T-helper 1 cell treated with Interleukin-12 subunit alpha and Interleukin-12 subunit beta and Interleukin-4 antibody, amounts not matched to agents 30 ng/mL and 1 ng/mL, for 36 hours (primary cell): ENCODE data around the gene ACKR2. TPM values are rescaled to one million over a fixed set of nuclear protein-coding genes. Genes with fewer than 3 reads are reported as not detected.

Source experiments
- intact Hi-C: fragments of 100-400 bp; cut with micrococcal nuclease; formaldehyde crosslinking; loops from one replicate; pipeline ENCODE4 v1.15.1; 2024
- total RNA-seq: library from RNA; stranded (reverse); gene quantifications from 2 replicates; pipeline ENCODE4 v1.2.3, GENCODE V29; 2022

The ACKR2 gene
- total RNA-seq, 1 donor from 2014 or later = 1.6 TPM

DNA sequence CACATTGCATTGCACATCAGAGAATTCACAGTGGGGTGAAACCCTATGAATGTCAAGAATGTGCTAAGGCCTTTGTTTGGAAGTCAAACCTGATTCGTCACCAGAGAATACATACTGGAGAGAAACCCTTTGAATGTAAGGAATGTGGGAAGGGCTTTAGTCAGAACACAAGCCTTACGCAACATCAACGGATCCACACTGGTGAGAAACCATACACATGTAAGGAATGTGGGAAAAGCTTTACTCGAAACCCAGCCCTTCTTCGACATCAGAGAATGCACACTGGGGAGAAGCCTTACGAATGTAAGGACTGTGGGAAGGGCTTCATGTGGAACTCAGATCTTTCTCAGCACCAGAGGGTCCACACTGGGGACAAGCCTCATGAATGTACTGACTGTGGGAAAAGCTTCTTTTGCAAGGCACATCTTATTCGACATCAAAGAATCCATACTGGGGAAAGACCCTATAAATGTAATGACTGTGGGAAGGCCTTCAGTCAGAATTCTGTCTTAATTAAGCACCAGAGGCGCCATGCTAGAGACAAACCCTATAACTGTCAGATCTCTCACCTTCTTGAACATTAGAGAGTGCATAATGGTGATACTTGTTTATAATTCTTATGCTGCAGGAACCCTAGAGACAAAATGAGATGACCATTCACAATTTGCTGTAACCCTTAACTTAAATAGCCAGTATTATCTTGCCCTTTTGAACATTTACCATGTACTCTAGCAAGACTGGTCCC, 105.7 kb downstream of the ACKR2 start:
- intact Hi-C loops = no loop called here

Other genes starting within 250 kb of the ACKR2 start
- 49.2 and 52.4 TPM in 2 replicates for gene SEC22C, start 227.5 kb upstream of the ACKR2 start, total RNA-seq
- 61.4 and 62.2 TPM in 2 replicates for gene SS18L2, start 218.6 kb upstream of the ACKR2 start, total RNA-seq
- gene NKTR, start 208.8 kb upstream of the ACKR2 start, total RNA-seq = 96.0 and 98.9 TPM in 2 replicates
- 1.7 and 2.0 TPM in 2 replicates for gene ZBTB47, start 155.7 kb upstream of the ACKR2 start, total RNA-seq
- not detected in 2 replicates for gene KLHL40, start 123.9 kb upstream of the ACKR2 start, total RNA-seq
- gene HHATL, start 106.6 kb upstream of the ACKR2 start, total RNA-seq = not detected in 2 replicates
- gene CCDC13, start 36.2 kb upstream of the ACKR2 start, total RNA-seq = 0.20 and 0.54 TPM in 2 replicates
- 74.2 and 76.8 TPM in 2 replicates for gene HIGD1A, start 5.0 kb upstream of the ACKR2 start, total RNA-seq
- not detected in 2 replicates for gene CYP8B1, start 66.4 kb downstream of the ACKR2 start, total RNA-seq
- 0.39 and 0.54 TPM in 2 replicates for gene ZNF662, start 96.7 kb downstream of the ACKR2 start, total RNA-seq
- gene GASK1A, start 169.9 kb downstream of the ACKR2 start, total RNA-seq = not detected in 2 replicates